SH-SY5Y (cell line): Measurements from ENCODE around the gene ABCA13.

Experiments used
- GATA2 ChIP-seq: IDR thresholded peaks from 2 replicates; pipeline ENCODE4 v1.6.1; 2011; ENCODE audit warnings: mild to moderate bottlenecking, low read depth, low read length
- GATA3 ChIP-seq: IDR thresholded peaks from 2 replicates; pipeline ENCODE4 v1.6.1; 2011; ENCODE audit warnings: low read depth, mild to moderate bottlenecking, low read length, moderate library complexity

DNA sequence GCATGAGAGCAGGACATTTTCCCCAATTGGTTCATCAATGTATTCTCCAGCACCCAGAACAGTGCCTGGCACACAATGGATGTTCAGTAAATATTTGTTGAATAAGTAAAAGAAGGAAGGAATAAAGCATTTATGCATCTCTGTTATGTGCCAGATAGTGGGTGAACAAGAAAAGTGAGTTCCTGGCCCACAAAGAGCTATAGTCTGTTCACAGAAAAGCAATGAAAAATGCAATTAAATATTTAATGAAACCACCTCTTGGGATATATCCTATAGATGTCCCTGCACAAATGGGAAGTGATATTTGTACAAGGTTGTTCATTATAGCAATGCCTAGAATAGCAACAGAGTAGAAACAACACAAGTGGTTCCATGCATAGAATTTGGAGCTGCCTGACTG is 2.1 kb downstream of the ABCA13 start:
- TF ChIP-seq GATA2 (no peak), GATA3 (no peak)
